ENCODE measurements around the gene ATP8B3. TPM values are rescaled to one million over a fixed set of nuclear protein-coding genes. Genes with fewer than 3 reads are reported as not detected.
A peak's percentile ranks its signal among the peaks of the same experiment; 100 is the strongest.

The ATP8B3 gene
- polyA plus RNA-seq (ENCODE audit: insufficient read length), result 1.1 TPM

GRCh38 chr19:1811942-1812425 is at the start of gene ATP8B3:
ATP8B3 (minus strand) TSS chr19:1812276; CDS start chr19:1811736, 540 bp downstream.
- no peak for DNase-seq

GRCh38 chr19:1861599-1862031 is 49.5 kb upstream of the ATP8B3 start:
- no peak for DNase-seq

- DNase-seq, result no peak
Observed at GRCh38 chr19:1860821-1861598, 48.9 kb upstream of the ATP8B3 start.

- DNase-seq, result peak; percentile 76
Observed at GRCh38 chr19:1860042-1860775, 48.1 kb upstream of the ATP8B3 start.

GRCh38 chr19:1859331-1859781 is 47.3 kb upstream of the ATP8B3 start:
- DNase-seq, result no peak

- no peak for DNase-seq
Observed at GRCh38 chr19:1858412-1859081, 46.5 kb upstream of the ATP8B3 start.

GRCh38 chr19:1857648-1858326 is 45.7 kb upstream of the ATP8B3 start:
- DNase-seq, result no peak

- no peak for DNase-seq
Observed at GRCh38 chr19:1856698-1857603, 44.9 kb upstream of the ATP8B3 start.

GRCh38 chr19:1856345-1856697 is 44.2 kb upstream of the ATP8B3 start:
- DNase-seq, result no peak

GRCh38 chr19:1855828-1856255 is 43.8 kb upstream of the ATP8B3 start:
- no peak for DNase-seq

- DNase-seq, result peak; percentile 67
Observed at GRCh38 chr19:1855040-1855827, 43.2 kb upstream of the ATP8B3 start.

GRCh38 chr19:1854542-1855039 is 42.5 kb upstream of the ATP8B3 start:
- no peak for DNase-seq

- no peak for DNase-seq
Observed at GRCh38 chr19:1854039-1854541, 42.0 kb upstream of the ATP8B3 start.

- DNase-seq, result no peak
Observed at GRCh38 chr19:1853295-1854038, 41.4 kb upstream of the ATP8B3 start.

GRCh38 chr19:1852581-1853128 is 40.6 kb upstream of the ATP8B3 start:
- DNase-seq, result no peak

GRCh38 chr19:1851654-1852580 is 39.8 kb upstream of the ATP8B3 start:
- DNase-seq, result peak; percentile 77

GRCh38 chr19:1850809-1851653 is 39.0 kb upstream of the ATP8B3 start:
- no peak for DNase-seq
